ENCODE data around the gene UBE3B. TPM values are rescaled to one million over a fixed set of nuclear protein-coding genes. Genes with fewer than 3 reads are reported as not detected.

Gene UBE3B
- total RNA-seq, 1 experiment from 2014 or later: 29.3 TPM

DNA sequence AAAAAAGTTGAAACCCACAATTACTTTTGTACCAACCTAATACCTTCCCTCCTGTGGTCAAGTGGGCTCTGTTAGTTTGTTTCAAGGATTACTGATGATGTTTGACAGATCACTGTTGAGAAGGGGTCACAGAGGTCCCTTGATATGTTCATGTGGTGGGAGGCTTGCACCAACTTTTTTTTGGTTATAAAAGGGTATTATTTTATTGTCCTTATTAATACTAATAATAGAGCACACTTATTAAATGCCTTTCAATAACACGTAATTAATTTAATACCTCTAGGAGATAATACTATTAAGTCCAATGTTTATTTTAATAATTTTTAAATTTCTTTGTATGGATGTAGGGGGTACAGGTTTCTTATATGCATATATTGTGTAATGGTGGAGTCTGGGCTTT lies 4.4 kb downstream of the UBE3B start:
- TF ChIP-seq, protein P1, sequence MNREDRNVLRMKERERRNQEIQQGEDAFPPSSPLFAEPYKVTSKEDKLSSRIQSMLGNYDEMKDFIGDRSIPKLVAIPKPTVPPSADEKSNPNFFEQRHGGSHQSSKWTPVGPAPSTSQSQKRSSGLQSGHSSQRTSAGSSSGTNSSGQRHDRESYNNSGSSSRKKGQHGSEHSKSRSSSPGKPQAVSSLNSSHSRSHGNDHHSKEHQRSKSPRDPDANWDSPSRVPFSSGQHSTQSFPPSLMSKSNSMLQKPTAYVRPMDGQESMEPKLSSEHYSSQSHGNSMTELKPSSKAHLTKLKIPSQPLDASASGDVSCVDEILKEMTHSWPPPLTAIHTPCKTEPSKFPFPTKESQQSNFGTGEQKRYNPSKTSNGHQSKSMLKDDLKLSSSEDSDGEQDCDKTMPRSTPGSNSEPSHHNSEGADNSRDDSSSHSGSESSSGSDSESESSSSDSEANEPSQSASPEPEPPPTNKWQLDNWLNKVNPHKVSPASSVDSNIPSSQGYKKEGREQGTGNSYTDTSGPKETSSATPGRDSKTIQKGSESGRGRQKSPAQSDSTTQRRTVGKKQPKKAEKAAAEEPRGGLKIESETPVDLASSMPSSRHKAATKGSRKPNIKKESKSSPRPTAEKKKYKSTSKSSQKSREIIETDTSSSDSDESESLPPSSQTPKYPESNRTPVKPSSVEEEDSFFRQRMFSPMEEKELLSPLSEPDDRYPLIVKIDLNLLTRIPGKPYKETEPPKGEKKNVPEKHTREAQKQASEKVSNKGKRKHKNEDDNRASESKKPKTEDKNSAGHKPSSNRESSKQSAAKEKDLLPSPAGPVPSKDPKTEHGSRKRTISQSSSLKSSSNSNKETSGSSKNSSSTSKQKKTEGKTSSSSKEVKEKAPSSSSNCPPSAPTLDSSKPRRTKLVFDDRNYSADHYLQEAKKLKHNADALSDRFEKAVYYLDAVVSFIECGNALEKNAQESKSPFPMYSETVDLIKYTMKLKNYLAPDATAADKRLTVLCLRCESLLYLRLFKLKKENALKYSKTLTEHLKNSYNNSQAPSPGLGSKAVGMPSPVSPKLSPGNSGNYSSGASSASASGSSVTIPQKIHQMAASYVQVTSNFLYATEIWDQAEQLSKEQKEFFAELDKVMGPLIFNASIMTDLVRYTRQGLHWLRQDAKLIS (CRISPR knock-in tag; IDR thresholded peaks at IDR 0.05; ENCODE audit: borderline replicate concordance): no peak
- TF ChIP-seq ZNF232 (CRISPR knock-in tag; IDR thresholded peaks at IDR 0.05) (no peak), CBFB (CRISPR knock-in tag; IDR thresholded peaks at IDR 0.05; ENCODE audit: low read depth) (no peak)
- peaks cover 5% of the 10 kb centered on the region; the same call in 1 of the 2 replicates for H3K4me1 Mint-ChIP-seq
- ATAC-seq (no peak), DNase-seq (ENCODE audit: low spot score) (no peak)
- H3K27me3 Mint-ChIP-seq (ENCODE audit: low read depth): no peaks in the 10 kb centered on the region
- H3K36me3 Mint-ChIP-seq: peaks cover 28% of the 10 kb centered on the region
- no peak overlapping the region for H3K4me3 Mint-ChIP-seq
- H3K27ac Mint-ChIP-seq: no peak overlapping the region
- ChIA-PET CTCF (no interaction called here), POLR2A (no interaction called here)
- H3K9me3 Mint-ChIP-seq: no peaks in the 10 kb centered on the region

DNA sequence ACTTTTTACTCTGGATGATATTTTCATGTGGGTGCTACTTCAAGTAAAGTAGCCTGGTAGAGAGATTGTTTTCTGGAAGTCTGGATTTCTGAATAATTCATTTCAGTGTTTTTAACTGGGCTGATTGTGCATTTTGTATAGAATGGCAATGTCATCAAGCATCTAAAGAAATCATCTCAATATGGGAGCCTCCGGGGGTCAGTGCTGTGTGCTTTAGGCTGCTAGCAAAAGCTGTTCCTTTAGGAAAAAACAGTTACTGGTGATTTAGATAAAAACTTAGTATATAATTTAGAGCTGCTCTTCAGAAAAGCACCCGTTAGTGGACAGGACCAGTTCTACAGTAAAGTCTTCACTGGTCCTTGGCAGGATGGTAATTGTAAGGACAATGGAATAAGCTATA lies 5.1 kb downstream of the UBE3B start:
- Mint-ChIP-seq H3K4me3 (no peak overlapping the region), H3K36me3 (peaks cover 35% of the 10 kb centered on the region), H3K27me3 (ENCODE audit: low read depth) (no peaks in the 10 kb centered on the region), H3K27ac (no peak overlapping the region), H3K4me1 (peaks cover 5% of the 10 kb centered on the region; the same call in 1 of the 2 replicates), H3K9me3 (no peaks in the 10 kb centered on the region)
- DNase-seq (ENCODE audit: low spot score) (no peak), ATAC-seq (no peak)
- ChIA-PET CTCF (interaction anchor here (0.9 kb wide), 2 partner anchors 50 to 54 kb away, joined by 3 to 4 read pairs; no protein-coding TSS in a partner anchor), POLR2A (no interaction called here)
- TF ChIP-seq, protein P2, sequence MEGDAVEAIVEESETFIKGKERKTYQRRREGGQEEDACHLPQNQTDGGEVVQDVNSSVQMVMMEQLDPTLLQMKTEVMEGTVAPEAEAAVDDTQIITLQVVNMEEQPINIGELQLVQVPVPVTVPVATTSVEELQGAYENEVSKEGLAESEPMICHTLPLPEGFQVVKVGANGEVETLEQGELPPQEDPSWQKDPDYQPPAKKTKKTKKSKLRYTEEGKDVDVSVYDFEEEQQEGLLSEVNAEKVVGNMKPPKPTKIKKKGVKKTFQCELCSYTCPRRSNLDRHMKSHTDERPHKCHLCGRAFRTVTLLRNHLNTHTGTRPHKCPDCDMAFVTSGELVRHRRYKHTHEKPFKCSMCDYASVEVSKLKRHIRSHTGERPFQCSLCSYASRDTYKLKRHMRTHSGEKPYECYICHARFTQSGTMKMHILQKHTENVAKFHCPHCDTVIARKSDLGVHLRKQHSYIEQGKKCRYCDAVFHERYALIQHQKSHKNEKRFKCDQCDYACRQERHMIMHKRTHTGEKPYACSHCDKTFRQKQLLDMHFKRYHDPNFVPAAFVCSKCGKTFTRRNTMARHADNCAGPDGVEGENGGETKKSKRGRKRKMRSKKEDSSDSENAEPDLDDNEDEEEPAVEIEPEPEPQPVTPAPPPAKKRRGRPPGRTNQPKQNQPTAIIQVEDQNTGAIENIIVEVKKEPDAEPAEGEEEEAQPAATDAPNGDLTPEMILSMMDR (IDR thresholded peaks at IDR 0.05): no peak
- no peak for TF ChIP-seq ELF4 (CRISPR knock-in tag; IDR thresholded peaks at IDR 0.05; ENCODE audit: low read depth)
- TF ChIP-seq, protein P3, sequence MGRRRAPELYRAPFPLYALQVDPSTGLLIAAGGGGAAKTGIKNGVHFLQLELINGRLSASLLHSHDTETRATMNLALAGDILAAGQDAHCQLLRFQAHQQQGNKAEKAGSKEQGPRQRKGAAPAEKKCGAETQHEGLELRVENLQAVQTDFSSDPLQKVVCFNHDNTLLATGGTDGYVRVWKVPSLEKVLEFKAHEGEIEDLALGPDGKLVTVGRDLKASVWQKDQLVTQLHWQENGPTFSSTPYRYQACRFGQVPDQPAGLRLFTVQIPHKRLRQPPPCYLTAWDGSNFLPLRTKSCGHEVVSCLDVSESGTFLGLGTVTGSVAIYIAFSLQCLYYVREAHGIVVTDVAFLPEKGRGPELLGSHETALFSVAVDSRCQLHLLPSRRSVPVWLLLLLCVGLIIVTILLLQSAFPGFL (CRISPR knock-in tag; IDR thresholded peaks at IDR 0.05; ENCODE audit: borderline replicate concordance): no peak
- TF ChIP-seq HMGXB4 (CRISPR knock-in tag; IDR thresholded peaks at IDR 0.05): no peak
- TF ChIP-seq, protein P4, sequence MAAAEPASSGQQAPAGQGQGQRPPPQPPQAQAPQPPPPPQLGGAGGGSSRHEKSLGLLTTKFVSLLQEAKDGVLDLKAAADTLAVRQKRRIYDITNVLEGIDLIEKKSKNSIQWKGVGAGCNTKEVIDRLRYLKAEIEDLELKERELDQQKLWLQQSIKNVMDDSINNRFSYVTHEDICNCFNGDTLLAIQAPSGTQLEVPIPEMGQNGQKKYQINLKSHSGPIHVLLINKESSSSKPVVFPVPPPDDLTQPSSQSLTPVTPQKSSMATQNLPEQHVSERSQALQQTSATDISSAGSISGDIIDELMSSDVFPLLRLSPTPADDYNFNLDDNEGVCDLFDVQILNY (CRISPR knock-in tag; IDR thresholded peaks at IDR 0.05): no peak
- TF ChIP-seq, protein P5, sequence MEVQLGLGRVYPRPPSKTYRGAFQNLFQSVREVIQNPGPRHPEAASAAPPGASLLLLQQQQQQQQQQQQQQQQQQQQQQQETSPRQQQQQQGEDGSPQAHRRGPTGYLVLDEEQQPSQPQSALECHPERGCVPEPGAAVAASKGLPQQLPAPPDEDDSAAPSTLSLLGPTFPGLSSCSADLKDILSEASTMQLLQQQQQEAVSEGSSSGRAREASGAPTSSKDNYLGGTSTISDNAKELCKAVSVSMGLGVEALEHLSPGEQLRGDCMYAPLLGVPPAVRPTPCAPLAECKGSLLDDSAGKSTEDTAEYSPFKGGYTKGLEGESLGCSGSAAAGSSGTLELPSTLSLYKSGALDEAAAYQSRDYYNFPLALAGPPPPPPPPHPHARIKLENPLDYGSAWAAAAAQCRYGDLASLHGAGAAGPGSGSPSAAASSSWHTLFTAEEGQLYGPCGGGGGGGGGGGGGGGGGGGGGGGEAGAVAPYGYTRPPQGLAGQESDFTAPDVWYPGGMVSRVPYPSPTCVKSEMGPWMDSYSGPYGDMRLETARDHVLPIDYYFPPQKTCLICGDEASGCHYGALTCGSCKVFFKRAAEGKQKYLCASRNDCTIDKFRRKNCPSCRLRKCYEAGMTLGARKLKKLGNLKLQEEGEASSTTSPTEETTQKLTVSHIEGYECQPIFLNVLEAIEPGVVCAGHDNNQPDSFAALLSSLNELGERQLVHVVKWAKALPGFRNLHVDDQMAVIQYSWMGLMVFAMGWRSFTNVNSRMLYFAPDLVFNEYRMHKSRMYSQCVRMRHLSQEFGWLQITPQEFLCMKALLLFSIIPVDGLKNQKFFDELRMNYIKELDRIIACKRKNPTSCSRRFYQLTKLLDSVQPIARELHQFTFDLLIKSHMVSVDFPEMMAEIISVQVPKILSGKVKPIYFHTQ (CRISPR knock-in tag; IDR thresholded peaks at IDR 0.05): no peak
- TF ChIP-seq, protein P6, sequence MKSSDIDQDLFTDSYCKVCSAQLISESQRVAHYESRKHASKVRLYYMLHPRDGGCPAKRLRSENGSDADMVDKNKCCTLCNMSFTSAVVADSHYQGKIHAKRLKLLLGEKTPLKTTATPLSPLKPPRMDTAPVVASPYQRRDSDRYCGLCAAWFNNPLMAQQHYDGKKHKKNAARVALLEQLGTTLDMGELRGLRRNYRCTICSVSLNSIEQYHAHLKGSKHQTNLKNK (CRISPR knock-in tag; IDR thresholded peaks at IDR 0.05): no peak
